ENCODE data around the gene PAFAH1B1.

- TF ChIP-seq CTCF (IDR thresholded peaks at IDR 0.05 in 4 of 5, conservative IDR thresholded peaks at IDR 0.05 in 1 of 5) (no peak), POLR2A (IDR thresholded peaks at IDR 0.05) (no peak)
Measured at GRCh38 chr17:2609091-2609490, 15.6 kb downstream of the PAFAH1B1 start.
